Stomach (tissue), 4 donors: ENCODE measurements around the gene INF2.

ENCODE experiments used
- EP300 ChIP-seq: sonication (generic); formaldehyde crosslinking; IDR thresholded peaks from one replicate; pipeline ENCODE4 v1.6.1; 2017; ENCODE audit warnings: antibody characterized with exemption
- POLR2A ChIP-seq, 4 donors: fragments of 450-650 bp; IDR thresholded peaks; one replicate each; pipeline ENCODE4 v1.6.1; 2016; ENCODE audit warnings: antibody characterized with exemption in 4 of 4, control low read depth in 2 of 4, mild to moderate bottlenecking in 1 of 4, moderate library complexity in 1 of 4
- POLR2AphosphoS5 ChIP-seq, 3 donors: sonication (generic); formaldehyde crosslinking; IDR thresholded peaks; one replicate each; pipeline ENCODE4 v1.6.1; 2016; ENCODE audit warnings: antibody characterized with exemption in 3 of 3
- TF ChIP-seq, protein P1 (sequence below), 7 experiments: fragments of 450-650 bp in 4 of 7; fragments of 200-600 bp in 3 of 7; sonication (generic) in 3 of 7; IDR thresholded peaks; one replicate each; pipeline ENCODE4 v1.5.1; 2016 to 2019; ENCODE audit warnings: antibody characterized with exemption in 7 of 7, control low read depth in 2 of 7, mild to moderate bottlenecking in 1 of 7

DNA sequence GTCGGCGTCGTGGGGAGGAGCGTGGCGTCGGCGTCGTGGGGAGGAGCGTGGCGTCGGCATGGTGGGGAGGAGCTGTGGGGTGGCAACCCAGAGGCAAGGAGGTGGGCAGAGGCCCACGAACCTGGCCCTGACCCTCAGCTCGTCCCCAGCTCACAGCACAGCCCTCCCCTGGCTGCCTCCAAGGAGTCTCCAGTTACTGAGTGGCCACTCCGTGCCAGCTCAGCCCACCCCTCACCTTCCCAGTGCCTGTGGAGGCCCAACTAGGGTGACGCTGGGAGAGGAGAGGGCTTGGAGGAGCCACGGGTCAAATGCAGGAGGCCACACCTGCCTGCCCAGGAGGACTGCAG is 40.4 kb downstream of the INF2 start:
- TF ChIP-seq, protein P1, sequence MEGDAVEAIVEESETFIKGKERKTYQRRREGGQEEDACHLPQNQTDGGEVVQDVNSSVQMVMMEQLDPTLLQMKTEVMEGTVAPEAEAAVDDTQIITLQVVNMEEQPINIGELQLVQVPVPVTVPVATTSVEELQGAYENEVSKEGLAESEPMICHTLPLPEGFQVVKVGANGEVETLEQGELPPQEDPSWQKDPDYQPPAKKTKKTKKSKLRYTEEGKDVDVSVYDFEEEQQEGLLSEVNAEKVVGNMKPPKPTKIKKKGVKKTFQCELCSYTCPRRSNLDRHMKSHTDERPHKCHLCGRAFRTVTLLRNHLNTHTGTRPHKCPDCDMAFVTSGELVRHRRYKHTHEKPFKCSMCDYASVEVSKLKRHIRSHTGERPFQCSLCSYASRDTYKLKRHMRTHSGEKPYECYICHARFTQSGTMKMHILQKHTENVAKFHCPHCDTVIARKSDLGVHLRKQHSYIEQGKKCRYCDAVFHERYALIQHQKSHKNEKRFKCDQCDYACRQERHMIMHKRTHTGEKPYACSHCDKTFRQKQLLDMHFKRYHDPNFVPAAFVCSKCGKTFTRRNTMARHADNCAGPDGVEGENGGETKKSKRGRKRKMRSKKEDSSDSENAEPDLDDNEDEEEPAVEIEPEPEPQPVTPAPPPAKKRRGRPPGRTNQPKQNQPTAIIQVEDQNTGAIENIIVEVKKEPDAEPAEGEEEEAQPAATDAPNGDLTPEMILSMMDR (IDR thresholded peaks at IDR 0.05), result no peak
- TF ChIP-seq POLR2AphosphoS5 (IDR thresholded peaks at IDR 0.05), result no peak
- no peak for TF ChIP-seq POLR2A (IDR thresholded peaks at IDR 0.05)
- no peak for TF ChIP-seq EP300
